ENCODE data around the gene SORL1-AS1.

DNA sequence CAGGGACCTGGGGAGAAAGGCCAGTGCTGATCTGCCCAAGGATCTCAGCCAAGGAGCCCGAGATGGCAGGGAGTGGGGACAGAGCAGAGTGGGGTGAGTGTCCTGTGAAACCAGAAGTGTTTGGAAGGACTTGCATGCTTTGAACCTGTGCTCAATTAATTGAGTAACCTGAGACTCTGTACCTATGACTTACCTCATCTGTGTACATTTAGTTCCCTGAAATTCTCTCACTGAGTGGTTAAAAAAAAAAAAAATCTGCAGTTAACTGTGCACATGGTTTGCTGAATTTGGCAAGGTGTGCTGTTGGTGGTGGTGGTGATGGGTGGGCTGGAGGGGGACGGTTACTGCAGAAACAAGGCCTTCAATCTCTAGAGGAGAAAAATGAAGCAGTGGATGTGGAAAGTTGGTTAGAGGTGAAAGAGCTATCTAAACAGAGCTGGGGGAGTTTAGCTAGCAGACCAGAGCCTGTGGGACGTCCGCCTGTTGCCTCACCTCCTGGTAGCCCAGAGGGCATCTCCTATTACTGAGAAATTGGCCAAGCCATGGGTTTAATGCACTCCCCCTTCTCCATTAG, 8.3 kb upstream of the SORL1-AS1 start:
- TF ChIP-seq, protein P1, sequence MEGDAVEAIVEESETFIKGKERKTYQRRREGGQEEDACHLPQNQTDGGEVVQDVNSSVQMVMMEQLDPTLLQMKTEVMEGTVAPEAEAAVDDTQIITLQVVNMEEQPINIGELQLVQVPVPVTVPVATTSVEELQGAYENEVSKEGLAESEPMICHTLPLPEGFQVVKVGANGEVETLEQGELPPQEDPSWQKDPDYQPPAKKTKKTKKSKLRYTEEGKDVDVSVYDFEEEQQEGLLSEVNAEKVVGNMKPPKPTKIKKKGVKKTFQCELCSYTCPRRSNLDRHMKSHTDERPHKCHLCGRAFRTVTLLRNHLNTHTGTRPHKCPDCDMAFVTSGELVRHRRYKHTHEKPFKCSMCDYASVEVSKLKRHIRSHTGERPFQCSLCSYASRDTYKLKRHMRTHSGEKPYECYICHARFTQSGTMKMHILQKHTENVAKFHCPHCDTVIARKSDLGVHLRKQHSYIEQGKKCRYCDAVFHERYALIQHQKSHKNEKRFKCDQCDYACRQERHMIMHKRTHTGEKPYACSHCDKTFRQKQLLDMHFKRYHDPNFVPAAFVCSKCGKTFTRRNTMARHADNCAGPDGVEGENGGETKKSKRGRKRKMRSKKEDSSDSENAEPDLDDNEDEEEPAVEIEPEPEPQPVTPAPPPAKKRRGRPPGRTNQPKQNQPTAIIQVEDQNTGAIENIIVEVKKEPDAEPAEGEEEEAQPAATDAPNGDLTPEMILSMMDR (IDR thresholded peaks at IDR 0.05 in 8 of 11, conservative IDR thresholded peaks at IDR 0.05 in 3 of 11): no peak
- TF ChIP-seq POLR2A (IDR thresholded peaks at IDR 0.05) (no peak), POLR2AphosphoS5 (IDR thresholded peaks at IDR 0.05) (no peak)
